Stomach (tissue), 9 donors: ENCODE results near the gene KLHL1. TPM values are rescaled to one million over a fixed set of nuclear protein-coding genes. Genes with fewer than 3 reads are reported as not detected.

Experiments used
- DNase-seq, 2 donors: peaks; one replicate each; pipeline versions ENCODE4 v3.0.0 to v3.0.0-alpha.2; 2013 to 2019
- H3K27ac ChIP-seq, 5 donors: fragments of 200-600 bp in 4 of 5; sonication (generic) in 4 of 5; one replicate each; pipeline ENCODE4 v1.5.1; 2013 to 2019; ENCODE audit warnings: mild to moderate bottlenecking in 1 of 5, moderate library complexity in 1 of 5
- H3K27me3 ChIP-seq, 3 donors: fragments of 200-600 bp; sonication (generic); one replicate each; pipeline ENCODE4 v1.5.1; 2017 to 2019; ENCODE audit warnings: mixed run types in 1 of 3
- H3K36me3 ChIP-seq, 4 donors: fragments of 200-600 bp; sonication (generic); 1 replicate in 3 of 4; 2 replicates in 1 of 4; pipeline ENCODE4 v1.5.1; 2016 to 2019
- H3K4me1 ChIP-seq, 4 donors: fragments of 200-600 bp; sonication (generic); one replicate each; pipeline ENCODE4 v1.5.1; 2016 to 2019
- H3K4me3 ChIP-seq, 4 donors: fragments of 200-600 bp; sonication (generic) in 3 of 4; one replicate each; pipeline ENCODE4 v1.5.1; 2016 to 2019; ENCODE audit warnings: mild to moderate bottlenecking in 1 of 4
- H3K9me3 ChIP-seq, 4 donors: fragments of 200-600 bp; sonication (generic); one replicate each; pipeline ENCODE4 v1.5.1; 2016 to 2019
- EP300 ChIP-seq: sonication (generic); formaldehyde crosslinking; IDR thresholded peaks from one replicate; pipeline ENCODE4 v1.6.1; 2017; ENCODE audit warnings: antibody characterized with exemption
- POLR2A ChIP-seq, 4 donors: fragments of 450-650 bp; IDR thresholded peaks; one replicate each; pipeline ENCODE4 v1.6.1; 2016; ENCODE audit warnings: antibody characterized with exemption in 4 of 4, control low read depth in 2 of 4, mild to moderate bottlenecking in 1 of 4, moderate library complexity in 1 of 4
- POLR2AphosphoS5 ChIP-seq, 3 donors: sonication (generic); formaldehyde crosslinking; IDR thresholded peaks; one replicate each; pipeline ENCODE4 v1.6.1; 2016; ENCODE audit warnings: antibody characterized with exemption in 3 of 3
- WGBS, 5 donors: extraction: QIAGEN DNeasy Blood & Tissue Kit in 3 of 5; methylation state at CpG; one replicate each; pipeline versions ENCODE4 v1.1.5 to v1.1.7; 2013 to 2018; 5-methylcytosine and 5-hydroxymethylcytosine counted together
- intact Hi-C: fragments of 100-400 bp; cut with DNase I; formaldehyde crosslinking; loops from one replicate; pipeline ENCODE4 v1.15.1; 2023; ENCODE audit warnings: low total_unique reads
- polyA plus RNA-seq, 3 donors: library from polyadenylated mRNA; stranded (reverse); fragments of 200-250 nt; gene quantifications; one replicate each; pipeline ENCODE4 v1.2.3, GENCODE V29; 2013
- total RNA-seq, 5 donors: library from RNA; depleted of rRNA; stranded (reverse); fragments of >200 nt; gene quantifications; one replicate each; pipeline versions ENCODE4 v1.1.0 to v1.2.3, GENCODE V29; 2014 to 2016
- TF ChIP-seq, protein P1 (sequence below), 7 experiments: fragments of 450-650 bp in 4 of 7; fragments of 200-600 bp in 3 of 7; sonication (generic) in 3 of 7; IDR thresholded peaks; one replicate each; pipeline ENCODE4 v1.5.1; 2016 to 2019; ENCODE audit warnings: antibody characterized with exemption in 7 of 7, control low read depth in 2 of 7, mild to moderate bottlenecking in 1 of 7
- donor health status: healthy with polysubstance abuse.
- donor health status: Bipolar disorder and iron deficiency.
- donor health status: healthy.

KLHL1 gene
- total and polyA plus RNA-seq, 8 donors, result 0.14 to 0.45 (median 0.37) TPM; not detected in 5

GRCh38 chr13:69737129-69737935 is 370.9 kb downstream of the KLHL1 start:
- Histone ChIP-seq H3K4me1 (no peaks in the 10 kb centered on the region), H3K27ac (no peak overlapping the region), H3K4me3 (no peak overlapping the region), H3K36me3 (no peaks in the 10 kb centered on the region), H3K9me3 (no peaks in the 10 kb centered on the region), H3K27me3 (no peaks in the 10 kb centered on the region)
- intact Hi-C loops, result no loop called here
- no peak for TF ChIP-seq POLR2AphosphoS5 (IDR thresholded peaks at IDR 0.05)
- no peak for TF ChIP-seq EP300
- TF ChIP-seq, protein P1, sequence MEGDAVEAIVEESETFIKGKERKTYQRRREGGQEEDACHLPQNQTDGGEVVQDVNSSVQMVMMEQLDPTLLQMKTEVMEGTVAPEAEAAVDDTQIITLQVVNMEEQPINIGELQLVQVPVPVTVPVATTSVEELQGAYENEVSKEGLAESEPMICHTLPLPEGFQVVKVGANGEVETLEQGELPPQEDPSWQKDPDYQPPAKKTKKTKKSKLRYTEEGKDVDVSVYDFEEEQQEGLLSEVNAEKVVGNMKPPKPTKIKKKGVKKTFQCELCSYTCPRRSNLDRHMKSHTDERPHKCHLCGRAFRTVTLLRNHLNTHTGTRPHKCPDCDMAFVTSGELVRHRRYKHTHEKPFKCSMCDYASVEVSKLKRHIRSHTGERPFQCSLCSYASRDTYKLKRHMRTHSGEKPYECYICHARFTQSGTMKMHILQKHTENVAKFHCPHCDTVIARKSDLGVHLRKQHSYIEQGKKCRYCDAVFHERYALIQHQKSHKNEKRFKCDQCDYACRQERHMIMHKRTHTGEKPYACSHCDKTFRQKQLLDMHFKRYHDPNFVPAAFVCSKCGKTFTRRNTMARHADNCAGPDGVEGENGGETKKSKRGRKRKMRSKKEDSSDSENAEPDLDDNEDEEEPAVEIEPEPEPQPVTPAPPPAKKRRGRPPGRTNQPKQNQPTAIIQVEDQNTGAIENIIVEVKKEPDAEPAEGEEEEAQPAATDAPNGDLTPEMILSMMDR (IDR thresholded peaks at IDR 0.05), result no peak
- TF ChIP-seq POLR2A (IDR thresholded peaks at IDR 0.05), result no peak
- WGBS, 5 donors, result 62 to 79% (median 65%) methylated on average over 7 to 11 of the region's 11 CpGs
- DNase-seq, result peak in 1 of 2 donors; percentile 1

DNA sequence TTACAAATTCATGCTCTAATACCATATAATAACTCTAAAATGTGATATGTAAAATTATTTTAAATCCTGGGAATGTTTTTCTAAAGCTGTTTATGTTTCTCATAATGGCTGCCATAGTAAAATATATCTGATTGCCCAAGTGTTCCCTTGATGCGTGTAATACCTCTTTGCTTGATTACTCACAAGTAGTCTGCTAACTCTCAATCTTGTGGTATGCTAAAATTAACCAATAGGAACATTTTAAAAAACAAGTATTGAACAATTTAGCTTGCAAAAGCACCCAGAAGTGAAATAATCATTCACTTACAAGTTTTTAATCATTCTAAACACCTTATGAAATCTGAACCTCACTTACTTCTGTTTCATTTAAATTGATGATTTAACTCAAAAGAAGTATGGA is 386.6 kb downstream of the KLHL1 start:
- 76 to 95% (median 92%) methylated on average over 1 of the region's 1 CpG for WGBS, 5 donors
- H3K27me3 ChIP-seq, result no peaks in the 10 kb centered on the region
- H3K4me1 ChIP-seq, result no peaks in the 10 kb centered on the region
- TF ChIP-seq POLR2AphosphoS5 (IDR thresholded peaks at IDR 0.05) (no peak), POLR2A (IDR thresholded peaks at IDR 0.05) (no peak), EP300 (no peak)
- TF ChIP-seq, protein P1 (IDR thresholded peaks at IDR 0.05), result no peak
- no peak overlapping the region for H3K4me3 ChIP-seq
- no peaks in the 10 kb centered on the region for H3K36me3 ChIP-seq
- no peaks in the 10 kb centered on the region for H3K9me3 ChIP-seq
- no peak overlapping the region for H3K27ac ChIP-seq
- intact Hi-C loops, result no loop called here
- no peak for DNase-seq

GRCh38 chr13:69720278-69720983 is 387.8 kb downstream of the KLHL1 start:
- Histone ChIP-seq H3K9me3 (no peaks in the 10 kb centered on the region), H3K27ac (no peak overlapping the region), H3K4me3 (no peak overlapping the region), H3K27me3 (no peaks in the 10 kb centered on the region), H3K4me1 (no peaks in the 10 kb centered on the region), H3K36me3 (no peaks in the 10 kb centered on the region)
- TF ChIP-seq, protein P1 (IDR thresholded peaks at IDR 0.05), result no peak
- TF ChIP-seq POLR2A (IDR thresholded peaks at IDR 0.05) (no peak), EP300 (no peak), POLR2AphosphoS5 (IDR thresholded peaks at IDR 0.05) (no peak)
- peak in 1 of 2 donors; percentile 11 for DNase-seq
- intact Hi-C loops, result no loop called here

DNA sequence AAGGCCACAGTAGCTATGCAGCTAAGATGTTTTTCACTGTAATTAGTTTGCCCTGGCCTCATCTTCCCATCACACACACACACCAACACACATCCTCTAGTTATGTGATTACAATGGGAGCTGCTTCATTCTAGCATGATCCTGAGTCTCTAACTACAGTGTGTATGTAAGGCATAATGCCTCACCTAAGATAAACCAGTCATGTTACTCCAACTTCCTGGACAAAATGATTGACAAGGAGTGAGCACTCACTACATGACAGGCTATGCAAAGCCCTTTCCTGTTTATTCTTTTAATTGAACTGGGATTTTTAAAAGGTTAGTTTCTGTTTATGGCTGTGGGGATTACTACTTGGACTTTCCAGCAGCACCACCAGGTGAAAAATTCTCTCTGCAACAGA is 401.4 kb downstream of the KLHL1 start:
- no peak for TF ChIP-seq EP300
- TF ChIP-seq, protein P1 (IDR thresholded peaks at IDR 0.05), result no peak
- no peak for TF ChIP-seq POLR2A (IDR thresholded peaks at IDR 0.05)
- no peak for TF ChIP-seq POLR2AphosphoS5 (IDR thresholded peaks at IDR 0.05)

More for the DNA sequence above, 401.4 kb downstream of the KLHL1 start:
- Histone ChIP-seq H3K4me3 (no peak overlapping the region), H3K27me3 (no peaks in the 10 kb centered on the region), H3K27ac (no peak overlapping the region), H3K9me3 (no peaks in the 10 kb centered on the region), H3K4me1 (no peaks in the 10 kb centered on the region), H3K36me3 (no peaks in the 10 kb centered on the region)
- intact Hi-C loops, result no loop called here
- no peak for DNase-seq
